IPS-18a (cell line): ENCODE measurements around the gene FXN.

ENCODE experiments used
- H3K27ac ChIP-seq: one replicate; pipeline ENCODE4 v1.5.1; 2013; ENCODE audit warnings: low read length
- H3K27me3 ChIP-seq: one replicate; pipeline ENCODE4 v1.6.1; 2013; ENCODE audit warnings: mild to moderate bottlenecking, low read length; ENCODE audit not compliant: control insufficient read depth, insufficient read depth
- H3K36me3 ChIP-seq: one replicate; pipeline ENCODE4 v1.6.1; 2013; ENCODE audit warnings: low read depth, low read length; ENCODE audit not compliant: control insufficient read depth
- H3K4me1 ChIP-seq: one replicate; pipeline ENCODE4 v1.6.1; 2013; ENCODE audit warnings: low read depth, low read length; ENCODE audit not compliant: control insufficient read depth
- H3K4me3 ChIP-seq: one replicate; pipeline ENCODE4 v1.5.1; 2013; ENCODE audit warnings: low read length
- H3K9ac ChIP-seq: one replicate; pipeline ENCODE4 v1.6.1; 2013; ENCODE audit warnings: mild to moderate bottlenecking, low read length, moderate library complexity
- H3K9me3 ChIP-seq: one replicate; pipeline ENCODE4 v1.6.1; 2013; ENCODE audit warnings: low read depth, low read length; ENCODE audit not compliant: control insufficient read depth

FXN gene

DNA sequence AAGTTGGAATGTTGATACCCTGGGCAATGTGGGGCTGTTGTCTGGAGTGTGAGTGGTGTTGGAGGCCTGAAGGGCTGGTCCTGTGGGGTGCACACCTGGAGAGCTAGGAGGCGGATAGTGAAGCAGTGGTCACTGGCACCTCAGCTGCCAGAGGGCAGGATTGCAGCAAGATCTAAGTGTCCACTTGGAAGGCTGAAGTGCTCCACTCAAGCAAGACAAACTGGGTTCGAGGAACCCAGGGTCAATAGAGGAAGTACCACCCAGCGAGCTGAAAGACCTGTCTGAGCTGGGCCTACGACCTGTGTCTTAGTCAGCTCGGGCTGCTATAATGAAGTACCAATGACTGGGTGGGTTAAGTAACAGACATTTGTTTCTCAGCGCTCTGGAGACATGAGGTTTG is 98.9 kb downstream of the FXN start:
- Histone ChIP-seq H3K9me3 (no peaks in the 10 kb centered on the region), H3K36me3 (peaks cover 6% of the 10 kb centered on the region), H3K9ac (no peak overlapping the region), H3K4me3 (no peak overlapping the region), H3K27ac (no peak overlapping the region), H3K27me3 (no peaks in the 10 kb centered on the region), H3K4me1 (no peaks in the 10 kb centered on the region)

DNA sequence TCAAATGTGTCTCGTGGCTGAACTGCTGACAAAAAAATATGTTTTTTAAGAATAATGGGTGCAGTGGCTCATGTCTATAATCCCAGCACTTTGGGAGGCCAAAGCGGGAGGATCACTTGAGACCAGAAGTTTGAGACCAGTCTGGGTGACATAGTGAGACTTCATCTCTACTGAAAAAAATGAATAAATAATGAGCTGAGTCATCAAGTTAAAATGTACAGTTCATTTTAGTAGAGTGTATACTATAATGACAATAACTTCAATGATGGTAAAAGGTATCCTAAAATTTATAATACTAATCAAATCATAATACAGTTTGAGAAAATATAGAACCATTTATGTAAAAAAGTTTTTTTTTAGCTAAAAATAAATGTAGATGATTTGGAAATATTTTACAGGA is 100.6 kb downstream of the FXN start:
- Histone ChIP-seq H3K9me3 (no peaks in the 10 kb centered on the region), H3K9ac (no peak overlapping the region), H3K27ac (no peak overlapping the region), H3K4me3 (no peak overlapping the region), H3K27me3 (no peaks in the 10 kb centered on the region), H3K36me3 (peaks cover 11% of the 10 kb centered on the region), H3K4me1 (no peaks in the 10 kb centered on the region)

DNA sequence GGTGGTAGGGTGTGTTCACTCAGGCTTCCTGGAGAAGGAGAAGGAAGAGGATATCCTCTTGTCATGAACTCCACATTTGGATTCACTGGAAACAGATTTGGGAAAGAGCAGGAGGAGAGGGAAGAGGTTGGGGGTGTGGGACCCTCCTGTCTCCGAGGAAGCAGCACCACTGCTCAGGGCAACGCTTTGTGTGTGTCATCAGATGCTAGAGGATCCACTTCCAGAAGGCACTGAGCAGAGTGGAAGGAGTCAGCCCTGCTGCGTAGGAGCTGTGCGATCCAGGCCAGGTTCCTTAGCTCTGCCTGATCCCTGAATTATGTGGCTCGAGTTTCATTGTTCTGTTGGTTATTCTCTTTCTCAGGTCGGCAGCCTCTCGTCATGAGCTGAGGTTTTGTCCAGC is 101.2 kb downstream of the FXN start:
- no peak overlapping the region for H3K9ac ChIP-seq
- peaks cover 11% of the 10 kb centered on the region for H3K36me3 ChIP-seq
- no peaks in the 10 kb centered on the region for H3K27me3 ChIP-seq
- no peak overlapping the region for H3K27ac ChIP-seq
- H3K4me1 ChIP-seq, result no peaks in the 10 kb centered on the region
- no peak overlapping the region for H3K4me3 ChIP-seq
- H3K9me3 ChIP-seq, result no peaks in the 10 kb centered on the region

DNA sequence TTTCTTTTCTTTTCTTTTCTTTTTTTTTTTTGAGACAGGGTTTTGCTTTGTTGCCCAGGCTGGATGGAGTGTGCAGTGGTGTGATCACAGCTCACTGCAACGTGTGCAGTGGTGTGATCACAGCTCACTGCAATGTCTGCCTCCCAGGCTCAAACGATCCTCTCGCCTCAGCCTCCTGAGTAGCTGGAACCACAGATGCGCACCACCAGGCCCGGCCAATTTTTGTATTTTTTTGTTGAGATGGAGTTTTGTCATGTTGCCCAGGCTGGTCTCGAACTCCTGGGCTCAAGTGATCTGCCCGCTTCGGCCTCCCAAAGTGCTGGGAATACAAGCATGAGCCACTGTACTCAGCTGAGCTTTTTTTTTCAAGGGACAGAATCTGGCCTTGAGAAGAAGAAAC is 101.8 kb downstream of the FXN start:
- no peaks in the 10 kb centered on the region for H3K4me1 ChIP-seq
- H3K4me3 ChIP-seq, result no peak overlapping the region
- no peak overlapping the region for H3K27ac ChIP-seq
- no peaks in the 10 kb centered on the region for H3K27me3 ChIP-seq
- no peak overlapping the region for H3K9ac ChIP-seq
- no peaks in the 10 kb centered on the region for H3K9me3 ChIP-seq
- H3K36me3 ChIP-seq, result peaks cover 8% of the 10 kb centered on the region

DNA sequence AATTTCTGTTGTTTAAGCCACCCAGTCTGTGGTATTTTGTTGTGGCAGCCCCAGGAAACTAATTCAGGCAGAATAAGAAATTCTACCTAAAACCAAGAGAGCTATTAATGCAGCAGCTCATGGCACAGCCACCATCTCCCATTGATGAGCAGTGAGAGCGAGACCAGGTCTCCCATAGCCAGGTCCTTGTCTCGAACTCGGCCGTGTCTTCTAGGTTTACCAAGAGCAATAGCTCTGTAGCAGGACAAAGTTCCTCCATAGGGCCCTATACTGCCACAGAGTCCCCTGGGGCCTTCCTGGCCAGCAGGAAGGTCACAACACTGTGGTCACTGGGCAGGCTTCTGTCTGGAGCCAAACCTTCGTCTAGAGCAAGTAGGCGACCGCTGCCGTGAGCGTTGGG is 104.0 kb downstream of the FXN start:
- Histone ChIP-seq H3K27me3 (no peaks in the 10 kb centered on the region), H3K36me3 (peaks cover 5% of the 10 kb centered on the region), H3K27ac (no peak overlapping the region), H3K4me1 (no peaks in the 10 kb centered on the region), H3K9me3 (no peaks in the 10 kb centered on the region), H3K4me3 (no peak overlapping the region), H3K9ac (no peak overlapping the region)

DNA sequence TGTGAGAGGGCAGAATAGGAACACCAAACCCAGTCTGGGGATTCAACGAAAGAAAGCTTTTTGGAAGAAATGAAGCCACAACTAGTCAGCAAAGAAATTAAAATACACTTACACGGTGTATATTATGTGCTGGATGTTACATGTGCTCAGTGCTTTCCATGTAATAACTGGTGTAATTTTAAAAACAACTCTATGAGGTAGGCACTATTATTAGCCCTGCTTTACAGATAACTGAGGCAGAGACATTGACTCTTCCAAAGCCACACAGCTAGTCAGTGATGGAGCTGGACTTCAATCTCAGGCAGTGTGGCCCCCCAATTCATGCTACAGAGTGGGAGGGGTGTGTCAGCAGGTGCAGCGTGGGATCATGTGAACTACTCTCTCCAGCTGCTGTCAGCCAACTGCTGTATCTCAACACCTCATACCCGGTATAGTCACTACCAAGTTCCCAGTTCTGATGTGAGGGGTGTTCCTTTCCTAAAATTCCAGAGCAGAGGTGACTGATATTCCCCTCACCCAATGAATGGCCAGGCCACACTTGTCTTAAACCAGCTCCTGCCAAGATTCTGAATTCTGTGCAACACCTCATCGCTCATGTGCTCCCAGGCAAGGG is 104.7 kb downstream of the FXN start:
- Histone ChIP-seq H3K4me3 (no peak overlapping the region), H3K4me1 (no peaks in the 10 kb centered on the region), H3K27me3 (no peaks in the 10 kb centered on the region), H3K36me3 (peaks cover 8% of the 10 kb centered on the region), H3K27ac (no peak overlapping the region), H3K9ac (no peak overlapping the region), H3K9me3 (no peaks in the 10 kb centered on the region)

DNA sequence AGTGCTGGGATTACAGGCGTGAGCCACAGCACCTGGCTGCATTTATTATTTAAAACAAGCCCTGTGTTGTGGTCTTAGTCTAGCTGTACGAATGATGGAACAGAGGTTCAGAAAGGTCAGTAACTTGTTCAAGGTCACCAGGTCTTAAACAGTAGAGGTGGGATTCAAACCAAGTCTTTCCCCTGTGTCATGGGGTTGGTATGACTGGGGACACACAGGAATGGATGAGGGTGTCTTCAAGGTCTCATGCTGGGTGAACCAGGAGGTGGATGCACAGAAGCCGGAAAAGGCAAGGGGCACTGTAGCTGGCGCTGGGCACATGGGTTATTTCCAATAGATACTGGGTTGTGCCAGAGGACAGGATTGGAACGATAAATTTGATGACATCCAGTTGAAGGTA is 106.3 kb downstream of the FXN start:
- Histone ChIP-seq H3K27me3 (no peaks in the 10 kb centered on the region), H3K27ac (no peak overlapping the region), H3K36me3 (peaks cover 8% of the 10 kb centered on the region), H3K4me1 (no peaks in the 10 kb centered on the region), H3K9ac (no peak overlapping the region), H3K4me3 (no peak overlapping the region), H3K9me3 (no peaks in the 10 kb centered on the region)

DNA sequence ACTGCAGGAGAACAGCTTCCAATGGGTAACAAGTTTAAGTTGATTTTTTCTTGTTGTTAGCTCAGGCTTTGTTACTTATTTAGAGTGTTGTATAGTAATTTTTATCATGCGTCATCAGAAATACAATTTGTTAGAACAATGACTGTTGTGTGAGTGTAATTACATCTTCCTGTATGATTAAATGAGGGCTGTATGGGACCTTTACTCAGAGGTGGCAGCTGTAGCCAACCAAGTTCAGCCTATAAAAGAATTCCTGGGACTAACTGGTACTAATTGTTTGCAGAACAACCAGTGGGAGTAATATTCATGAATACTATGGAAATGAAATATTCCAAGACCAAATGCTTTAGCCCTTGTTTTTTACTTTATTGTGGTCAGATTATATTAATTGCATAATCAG is 107.7 kb downstream of the FXN start:
- Histone ChIP-seq H3K36me3 (peaks cover 8% of the 10 kb centered on the region), H3K27ac (no peak overlapping the region), H3K9me3 (no peaks in the 10 kb centered on the region), H3K9ac (no peak overlapping the region), H3K4me3 (no peak overlapping the region), H3K4me1 (no peaks in the 10 kb centered on the region), H3K27me3 (no peaks in the 10 kb centered on the region)

DNA sequence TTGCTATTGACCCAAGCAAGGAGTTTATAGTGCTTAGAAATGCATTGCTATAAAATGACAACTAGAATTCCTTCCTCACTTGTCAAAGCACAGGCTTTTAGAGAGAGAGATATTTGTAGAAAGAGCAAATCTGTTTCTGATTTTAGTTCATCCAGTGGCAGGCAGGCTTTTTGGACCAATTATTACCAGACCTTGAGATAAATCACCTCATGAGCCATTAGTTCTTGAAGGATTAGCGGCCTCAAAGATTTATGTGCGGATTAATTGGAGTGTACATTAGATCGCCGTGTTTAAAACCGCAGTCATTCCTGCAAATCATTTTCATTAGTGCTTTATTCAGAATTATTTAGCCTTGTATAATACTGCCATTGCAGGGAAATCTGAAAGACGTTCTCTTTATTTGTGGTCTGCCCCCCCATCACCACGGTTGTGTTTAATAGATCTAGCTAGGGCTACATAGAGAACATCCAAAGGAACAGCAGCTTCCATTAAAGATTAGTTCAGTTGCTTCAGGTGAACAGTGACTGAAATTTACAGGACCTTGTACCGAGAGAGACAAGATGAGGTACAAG is 109.7 kb downstream of the FXN start:
- no peak overlapping the region for H3K4me3 ChIP-seq
- H3K36me3 ChIP-seq, result peaks cover 3% of the 10 kb centered on the region
- no peaks in the 10 kb centered on the region for H3K9me3 ChIP-seq
- no peak overlapping the region for H3K9ac ChIP-seq
- H3K27me3 ChIP-seq, result no peaks in the 10 kb centered on the region
- H3K4me1 ChIP-seq, result peaks cover 3% of the 10 kb centered on the region
- no peak overlapping the region for H3K27ac ChIP-seq

DNA sequence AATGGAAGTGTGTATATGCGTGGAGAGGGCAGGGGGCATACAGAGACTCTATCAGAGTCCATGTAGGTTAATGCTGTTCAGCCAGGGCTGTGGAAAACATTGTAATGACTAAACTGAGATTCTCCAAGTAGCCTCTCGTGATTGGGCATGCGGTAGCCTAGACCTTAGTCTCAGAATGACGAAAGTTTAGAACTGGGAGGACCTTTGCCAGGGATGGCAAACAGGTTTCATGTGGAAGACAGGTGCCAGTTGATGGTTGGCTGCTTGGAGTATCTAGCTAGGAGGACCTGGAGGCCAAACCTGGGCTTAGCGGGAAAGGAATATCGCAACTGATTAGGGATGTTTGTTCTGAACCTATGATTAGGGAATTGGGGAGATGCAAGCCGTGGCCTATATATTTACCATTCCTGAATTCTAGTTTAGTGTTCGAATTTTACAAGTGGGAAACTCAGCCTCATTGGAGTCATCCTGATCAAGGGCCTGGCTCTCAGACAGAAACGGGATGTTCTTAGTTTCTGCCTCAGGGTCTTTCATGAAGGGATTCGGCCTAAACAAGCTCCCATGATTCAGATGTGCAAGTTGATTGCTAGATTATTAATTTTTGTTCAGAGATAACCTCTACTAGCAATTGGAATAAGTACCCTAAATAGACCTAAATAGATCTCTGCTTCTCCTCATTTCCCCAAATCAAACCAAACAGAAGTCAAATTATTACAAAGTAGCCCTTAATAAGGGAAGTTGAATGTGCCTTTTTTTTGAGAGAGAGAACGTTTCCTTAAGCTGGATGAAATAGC is 111.7 kb downstream of the FXN start:
- Histone ChIP-seq H3K4me1 (peaks cover 3% of the 10 kb centered on the region), H3K36me3 (peaks cover 15% of the 10 kb centered on the region), H3K27ac (no peak overlapping the region), H3K4me3 (no peak overlapping the region), H3K9ac (no peak overlapping the region), H3K27me3 (no peaks in the 10 kb centered on the region), H3K9me3 (no peaks in the 10 kb centered on the region)

DNA sequence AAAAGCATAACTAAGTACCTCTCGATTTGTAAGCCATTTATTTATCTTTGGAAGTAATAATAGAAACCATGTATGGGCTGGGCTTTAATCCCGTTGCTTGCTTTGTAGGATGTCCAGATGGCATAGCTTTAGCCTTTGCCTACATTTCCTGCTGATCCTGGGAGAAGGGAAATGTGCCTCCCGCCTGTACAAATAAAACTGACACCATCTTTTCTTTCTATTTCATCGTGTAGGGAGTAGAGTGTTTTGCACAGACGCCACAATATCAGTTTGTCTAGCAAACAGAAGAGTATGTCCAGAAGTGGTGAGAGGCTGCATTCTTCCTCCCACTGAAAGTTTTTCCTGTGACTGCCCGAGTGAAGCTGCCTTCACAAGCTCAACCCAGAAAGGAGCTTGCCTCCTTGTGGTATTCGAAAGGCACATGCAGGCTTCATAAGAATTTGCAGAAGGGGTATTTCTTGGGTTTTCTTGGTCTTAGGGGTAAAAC is 113.8 kb downstream of the FXN start:
- Histone ChIP-seq H3K9me3 (no peaks in the 10 kb centered on the region), H3K36me3 (peaks cover 18% of the 10 kb centered on the region), H3K9ac (no peak overlapping the region), H3K4me3 (no peak overlapping the region), H3K4me1 (peaks cover 3% of the 10 kb centered on the region), H3K27ac (no peak overlapping the region), H3K27me3 (no peaks in the 10 kb centered on the region)
